Common myeloid progenitor, CD34-positive (primary cell): Measurements from ENCODE around the gene PAX2.

ENCODE experiments used
- CTCF ChIA-PET: fragments of 350-600 bp; sonication (Branson Sonifier 250); formaldehyde crosslinking; loops from one replicate; lab custom pipeline; 2021; ENCODE audit warnings: antibody characterized with exemption; lab: Charles Lee
- POLR2A ChIA-PET: fragments of 350-600 bp; sonication (Branson Sonifier 250); formaldehyde crosslinking; loops from one replicate; lab custom pipeline; 2021; ENCODE audit warnings: antibody characterized with exemption; lab: Charles Lee
- DNase-seq, 3 donors: peaks; one replicate each; pipeline versions ENCODE4 v3.0.0 to v3.0.0-alpha.2; 2013
- H3K27ac ChIP-seq, 2 experiments: 1 replicate in 1 of 2; 2 replicates in 1 of 2; pipeline ENCODE4 v1.7.0; 2013; ENCODE audit warnings: inconsistent platforms in 2 of 2, low read length in 2 of 2, mild to moderate bottlenecking in 2 of 2, low read depth in 1 of 2, moderate library complexity in 1 of 2; ENCODE audit not compliant: severe bottlenecking in 2 of 2, insufficient read depth in 1 of 2, poor library complexity in 1 of 2
- H3K27me3 ChIP-seq, 5 experiments: replicated peaks in 2 of 5; 1 replicate in 3 of 5; 2 replicates in 2 of 5; pipeline versions ENCODE4 v1.6.1 to v1.7.0; 2013; ENCODE audit warnings: low read length in 4 of 5, mild to moderate bottlenecking in 2 of 5, moderate library complexity in 2 of 5, inconsistent platforms in 1 of 5; ENCODE audit not compliant: insufficient read depth in 5 of 5, control insufficient read depth in 4 of 5
- H3K36me3 ChIP-seq, 4 experiments: 1 replicate in 2 of 4; 2 replicates in 2 of 4; pipeline versions ENCODE4 v1.6.1 to v1.7.0; 2013; ENCODE audit warnings: low read length in 3 of 4, control low read depth in 1 of 4, mild to moderate bottlenecking in 1 of 4; ENCODE audit not compliant: control insufficient read depth in 4 of 4, insufficient read depth in 4 of 4
- H3K4me1 ChIP-seq, 4 experiments: 1 replicate in 3 of 4; 2 replicates in 1 of 4; pipeline versions ENCODE4 v1.6.1 to v1.7.1; 2013; ENCODE audit warnings: low read length in 3 of 4, mild to moderate bottlenecking in 3 of 4, control low read depth in 1 of 4, inconsistent platforms in 1 of 4, moderate library complexity in 1 of 4; ENCODE audit not compliant: control insufficient read depth in 4 of 4, insufficient read depth in 4 of 4; ENCODE audit errors: control extremely low read depth in 1 of 4
- H3K4me3 ChIP-seq, 7 experiments: 1 replicate in 4 of 7; 2 replicates in 3 of 7; pipeline versions ENCODE4 v1.5.1 to v1.7.0; 2013; ENCODE audit warnings: mild to moderate bottlenecking in 7 of 7, low read length in 6 of 7, moderate library complexity in 6 of 7, inconsistent platforms in 2 of 7, low read depth in 2 of 7, control low read depth in 1 of 7; ENCODE audit not compliant: insufficient read depth in 4 of 7, control insufficient read depth in 1 of 7; ENCODE audit errors: extremely low read depth in 1 of 7
- H3K9me3 ChIP-seq, 5 experiments: 1 replicate in 4 of 5; 2 replicates in 1 of 5; pipeline versions ENCODE4 v1.6.1 to v1.7.1; 2013; ENCODE audit warnings: low read length in 4 of 5, mild to moderate bottlenecking in 2 of 5, inconsistent platforms in 1 of 5, low read depth in 1 of 5, moderate library complexity in 1 of 5; ENCODE audit not compliant: control insufficient read depth in 4 of 5, insufficient read depth in 2 of 5; ENCODE audit errors: control extremely low read depth in 1 of 5
- WGBS: methylation state at CpG from one replicate; pipeline ENCODE4 v1.1.5; 2013; ENCODE audit not compliant: insufficient coverage; 5-methylcytosine and 5-hydroxymethylcytosine counted together

PAX2 gene

DNA sequence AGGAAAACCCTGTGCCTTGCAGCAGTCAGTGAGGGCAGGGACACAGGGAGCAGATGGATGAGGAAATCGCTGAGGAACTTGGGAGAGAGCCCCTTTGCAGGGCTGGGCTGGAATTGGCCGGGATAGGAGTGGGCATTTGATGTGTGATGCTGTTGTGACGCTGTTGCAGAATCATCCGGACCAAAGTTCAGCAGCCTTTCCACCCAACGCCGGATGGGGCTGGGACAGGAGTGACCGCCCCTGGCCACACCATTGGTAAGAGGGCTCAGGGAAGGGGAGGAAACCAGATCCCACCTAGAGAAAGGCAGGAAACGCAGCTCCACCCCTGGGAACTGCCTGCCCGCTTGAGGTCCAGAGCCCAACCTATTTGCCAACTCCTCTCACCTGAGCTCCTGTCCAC lies 33.9 kb downstream of the PAX2 start:
- no peaks in the 10 kb centered on the region for H3K36me3 ChIP-seq
- DNase-seq, result no peak
- CTCF ChIA-PET, result no interaction called here
- no peak overlapping the region for H3K4me3 ChIP-seq
- POLR2A ChIA-PET, result no interaction called here
- H3K27ac ChIP-seq, result no peak overlapping the region
- H3K27me3 ChIP-seq, result peaks cover 11 to 77% (median 24%) of the 10 kb centered on the region in 5 experiments
- no peaks in the 10 kb centered on the region for H3K4me1 ChIP-seq
- 94% methylated on average over 8 of the region's 9 CpGs for WGBS
- peaks cover 0 to 24% (median 0%) of the 10 kb centered on the region in 5 experiments for H3K9me3 ChIP-seq

DNA sequence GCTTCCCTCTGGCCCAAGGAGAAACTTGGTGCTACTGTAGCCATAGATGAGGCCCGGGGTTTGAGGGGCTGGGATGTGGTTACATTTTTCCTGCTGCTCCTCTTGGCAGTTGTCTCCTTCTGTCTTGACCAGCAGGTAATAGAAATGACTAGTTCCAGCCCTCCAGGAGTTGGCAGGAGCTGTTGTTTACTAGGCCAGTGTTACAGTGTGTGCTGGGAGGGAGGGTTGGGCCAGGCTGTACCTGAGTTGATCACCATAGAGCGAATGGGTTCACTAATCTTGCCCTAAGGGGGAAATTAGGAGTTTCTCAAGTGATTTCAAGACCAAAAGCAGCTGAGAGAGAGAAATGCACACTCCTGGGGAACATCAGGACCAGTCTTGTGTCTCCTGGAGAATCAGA lies 34.9 kb downstream of the PAX2 start:
- Histone ChIP-seq H3K27ac (no peak overlapping the region), H3K36me3 (no peaks in the 10 kb centered on the region), H3K4me1 (no peaks in the 10 kb centered on the region), H3K9me3 (peaks cover 0 to 24% (median 0%) of the 10 kb centered on the region in 5 experiments), H3K4me3 (no peak overlapping the region), H3K27me3 (peaks cover 11 to 76% (median 23%) of the 10 kb centered on the region in 5 experiments)
- ChIA-PET POLR2A (no interaction called here), CTCF (no interaction called here)
- WGBS, result 76% methylated on average over 2 of the region's 2 CpGs
- DNase-seq, result no peak

DNA sequence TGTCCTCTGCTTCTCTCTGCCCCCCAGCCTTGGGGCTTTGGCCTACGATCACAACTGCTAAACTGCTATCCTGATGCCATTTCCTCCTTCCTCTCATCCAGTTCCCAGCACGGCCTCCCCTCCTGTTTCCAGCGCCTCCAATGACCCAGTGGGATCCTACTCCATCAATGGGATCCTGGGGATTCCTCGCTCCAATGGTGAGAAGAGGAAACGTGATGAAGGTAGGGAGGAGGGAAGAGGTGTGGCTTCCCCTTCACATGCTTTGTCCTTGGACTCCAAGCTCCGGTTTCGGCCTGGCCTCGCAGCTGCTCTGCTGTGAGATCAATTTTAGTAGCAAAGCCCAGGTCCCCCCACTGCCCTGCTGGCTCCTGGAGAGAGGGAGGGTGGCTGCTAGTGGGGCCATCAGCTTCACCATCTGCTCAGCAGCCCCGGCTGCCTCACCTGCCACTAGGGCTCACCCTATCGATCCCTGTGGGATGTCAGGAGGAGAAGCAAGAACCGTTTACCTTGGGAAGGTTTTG lies 35.8 kb downstream of the PAX2 start:
- 91% methylated on average over 4 of the region's 11 CpGs for WGBS
- H3K27me3 ChIP-seq, result peaks cover 7 to 76% (median 17%) of the 10 kb centered on the region in 5 experiments
- CTCF ChIA-PET, result no interaction called here

DNA sequence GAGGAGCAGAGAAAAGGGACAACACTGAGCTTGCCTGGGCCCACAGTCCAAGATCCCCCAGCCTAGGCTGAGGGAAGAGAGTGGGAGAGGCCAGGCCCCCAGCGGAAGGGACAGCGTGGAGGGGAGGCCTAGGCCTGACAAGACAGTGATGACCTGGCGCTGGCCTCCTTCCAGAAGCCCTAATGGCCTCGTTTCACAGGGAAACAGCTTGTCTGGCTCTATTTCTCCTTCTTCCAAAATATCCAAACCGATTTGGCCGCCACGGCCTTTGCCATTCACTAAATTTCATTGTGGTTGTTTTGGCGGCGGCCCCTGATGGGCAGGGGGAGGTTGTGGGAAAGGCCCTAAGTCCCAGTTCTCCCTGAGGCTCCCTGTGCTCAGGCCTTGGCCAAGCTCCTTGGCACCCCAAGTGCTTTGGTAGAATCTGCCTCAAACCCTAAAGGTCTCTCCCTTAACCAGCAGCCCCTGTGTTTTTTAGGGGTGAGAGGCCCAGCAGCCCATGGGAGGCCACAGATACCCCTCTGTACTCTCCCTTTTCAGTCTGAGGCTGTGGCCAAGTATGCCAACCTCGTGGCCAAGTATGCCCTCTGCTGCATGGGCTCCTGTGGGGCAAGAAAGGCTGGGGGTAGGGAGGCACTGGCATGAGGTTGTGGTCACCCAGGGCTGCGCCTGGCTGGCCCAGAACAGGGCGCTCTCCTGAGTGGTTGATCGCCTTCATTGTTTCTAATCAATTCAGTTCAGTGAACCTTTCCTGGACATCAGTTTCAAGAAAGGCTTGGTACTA lies 37.3 kb downstream of the PAX2 start:
- Histone ChIP-seq H3K9me3 (peaks cover 0 to 24% (median 0%) of the 10 kb centered on the region in 5 experiments), H3K4me1 (no peaks in the 10 kb centered on the region), H3K27ac (no peak overlapping the region), H3K36me3 (no peaks in the 10 kb centered on the region), H3K4me3 (no peak overlapping the region), H3K27me3 (peaks cover 0 to 79% (median 17%) of the 10 kb centered on the region in 5 experiments)
- WGBS, result 80% methylated on average over 12 of the region's 13 CpGs
- no peak for DNase-seq
- ChIA-PET CTCF (no interaction called here), POLR2A (no interaction called here)

More for the DNA sequence above, 35.8 kb downstream of the PAX2 start:
- no peak overlapping the region for H3K27ac ChIP-seq
- H3K4me3 ChIP-seq, result no peak overlapping the region
- POLR2A ChIA-PET, result no interaction called here
- no peaks in the 10 kb centered on the region for H3K36me3 ChIP-seq
- no peak for DNase-seq
- H3K4me1 ChIP-seq, result no peaks in the 10 kb centered on the region
- H3K9me3 ChIP-seq, result peaks cover 0 to 24% (median 0%) of the 10 kb centered on the region in 5 experiments

DNA sequence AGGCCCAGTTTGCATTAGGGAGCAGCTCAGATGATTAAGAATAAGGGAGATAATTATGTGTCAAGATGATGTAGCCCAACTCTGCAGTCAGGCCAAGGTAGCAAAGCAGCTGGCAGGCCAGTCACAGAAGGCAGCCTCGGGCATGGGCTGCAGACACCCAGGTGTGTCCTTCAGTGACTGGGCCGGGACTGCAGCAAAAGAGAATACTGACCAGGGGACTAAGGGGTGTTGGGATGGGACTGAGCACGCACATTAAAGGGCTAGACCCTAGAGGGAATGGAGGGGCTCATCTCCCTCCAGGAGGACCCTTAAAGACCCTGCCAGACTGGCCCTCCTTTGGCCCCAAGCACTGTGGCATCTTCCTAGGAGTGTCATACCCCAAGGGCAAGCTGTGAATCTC lies 38.7 kb downstream of the PAX2 start:
- no peak for DNase-seq
- H3K4me1 ChIP-seq, result no peaks in the 10 kb centered on the region
- H3K36me3 ChIP-seq, result no peaks in the 10 kb centered on the region
- H3K9me3 ChIP-seq, result peaks cover 0 to 17% (median 0%) of the 10 kb centered on the region in 5 experiments
- no peak overlapping the region for H3K27ac ChIP-seq
- no peak overlapping the region for H3K4me3 ChIP-seq
- CTCF ChIA-PET, result no interaction called here
- POLR2A ChIA-PET, result no interaction called here
- WGBS, result 100% methylated on average over 3 of the region's 3 CpGs
- peaks cover 0 to 79% (median 19%) of the 10 kb centered on the region in 5 experiments for H3K27me3 ChIP-seq

DNA sequence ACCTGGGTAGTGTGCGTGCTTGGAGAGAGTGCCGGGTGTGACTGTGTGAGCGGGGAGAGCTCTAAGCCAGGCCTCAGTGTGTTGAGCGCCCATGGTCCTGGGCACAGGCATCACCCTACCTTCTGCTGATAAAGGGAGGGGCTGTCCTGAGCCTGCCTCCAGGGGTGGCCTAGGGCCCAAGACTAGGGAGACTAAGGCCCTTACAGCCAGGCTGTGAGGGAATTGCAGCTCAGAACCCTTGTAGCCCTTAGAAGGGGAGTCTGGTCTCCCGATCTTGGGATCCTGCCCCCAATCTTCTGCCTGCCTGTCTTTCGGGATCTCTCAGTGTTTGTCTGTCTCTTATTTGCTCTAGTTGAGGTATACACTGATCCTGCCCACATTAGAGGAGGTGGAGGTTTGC lies 41.2 kb downstream of the PAX2 start:
- Histone ChIP-seq H3K27me3 (peaks cover 0 to 79% (median 28%) of the 10 kb centered on the region in 5 experiments), H3K36me3 (no peaks in the 10 kb centered on the region), H3K4me1 (no peaks in the 10 kb centered on the region), H3K9me3 (no peaks in the 10 kb centered on the region), H3K4me3 (no peak overlapping the region), H3K27ac (no peak overlapping the region)
- POLR2A ChIA-PET, result no interaction called here
- 96% methylated on average over 4 of the region's 6 CpGs for WGBS
- CTCF ChIA-PET, result no interaction called here
- no peak for DNase-seq
